Colonic mucosa (tissue), 4 donors: ENCODE measurements around the gene GHRHR. TPM values are rescaled to one million over a fixed set of nuclear protein-coding genes. Genes with fewer than 3 reads are reported as not detected.

Experiments used
- DNase-seq: peaks from one replicate; pipeline ENCODE4 v3.0.0-alpha.2; 2020
- H3K27ac ChIP-seq: fragments of 200-600 bp; one replicate; pipeline ENCODE4 v1.8.0; 2021
- H3K27me3 ChIP-seq: fragments of 200-600 bp; one replicate; pipeline ENCODE4 v1.8.0; 2021
- H3K36me3 ChIP-seq: fragments of 200-600 bp; one replicate; pipeline ENCODE4 v1.8.0; 2021
- H3K4me1 ChIP-seq: fragments of 200-600 bp; one replicate; pipeline ENCODE4 v1.8.0; 2021; ENCODE audit warnings: mild to moderate bottlenecking
- H3K4me3 ChIP-seq: fragments of 200-600 bp; one replicate; pipeline ENCODE4 v1.8.0; 2021
- H3K9ac ChIP-seq, 2 donors: one replicate each; pipeline ENCODE4 v1.7.0; 2013; ENCODE audit warnings: control low read depth in 2 of 2, low read depth in 2 of 2, low read length in 2 of 2
- H3K9me3 ChIP-seq: fragments of 200-600 bp; one replicate; pipeline ENCODE4 v1.8.0; 2021
- CTCF ChIP-seq: fragments of 200-600 bp; IDR thresholded peaks from one replicate; pipeline ENCODE4 v1.8.0; 2022; ENCODE audit warnings: antibody characterized with exemption, mild to moderate bottlenecking
- intact Hi-C: fragments of 100-400 bp; cut with DNase I; formaldehyde crosslinking; loops from one replicate; pipeline ENCODE4 v1.14.1; 2022
- total RNA-seq, 2 donors: library from RNA; stranded (reverse); fragmentation: NEBNext Ultra II Directional in 1 of 2; extraction: Animal tissue kit (Norgen Biotek cat#: 25700) in 1 of 2; gene quantifications; one replicate each; pipeline ENCODE4 v1.2.1, GENCODE V29; 2021
- donor health status: healthy.
- donor health status: DM: no; HTN: no; CAD: no.
- donor health status: DM: no; HTN: no; CAD: no.

The GHRHR gene
- total RNA-seq, 2 donors from 2014 or later = not detected

- H3K27ac ChIP-seq = no peak overlapping the region
- no peaks in the 10 kb centered on the region for H3K36me3 ChIP-seq
- DNase-seq = no peak
- H3K4me1 ChIP-seq = no peaks in the 10 kb centered on the region
- TF ChIP-seq CTCF = no peak
- no peak overlapping the region for H3K4me3 ChIP-seq
- H3K9ac ChIP-seq = no peak overlapping the region
- intact Hi-C loops = no loop called here
- H3K9me3 ChIP-seq = no peaks in the 10 kb centered on the region
- H3K27me3 ChIP-seq = no peaks in the 10 kb centered on the region
Measured at GRCh38 chr7:30989008-30989823, 25.5 kb downstream of the GHRHR start.

- TF ChIP-seq CTCF = no peak
- no peaks in the 10 kb centered on the region for H3K36me3 ChIP-seq
- intact Hi-C loops = no loop called here
- no peak overlapping the region for H3K27ac ChIP-seq
- no peaks in the 10 kb centered on the region for H3K4me1 ChIP-seq
- H3K4me3 ChIP-seq = no peak overlapping the region
- H3K9ac ChIP-seq = no peak overlapping the region
- no peak for DNase-seq
- H3K9me3 ChIP-seq = no peaks in the 10 kb centered on the region
- H3K27me3 ChIP-seq = no peaks in the 10 kb centered on the region
Measured at GRCh38 chr7:30989824-30990672, 26.3 kb downstream of the GHRHR start.

GRCh38 chr7:30990673-30991170, 27.0 kb downstream of the GHRHR start:
- no peaks in the 10 kb centered on the region for H3K9me3 ChIP-seq
- intact Hi-C loops = no loop called here

GRCh38 chr7:30992414-30992813, 28.7 kb downstream of the GHRHR start:
- Histone ChIP-seq H3K27ac (no peak overlapping the region), H3K27me3 (no peaks in the 10 kb centered on the region), H3K4me3 (no peak overlapping the region), H3K36me3 (no peaks in the 10 kb centered on the region), H3K4me1 (no peaks in the 10 kb centered on the region), H3K9me3 (no peaks in the 10 kb centered on the region), H3K9ac (no peak overlapping the region)
- intact Hi-C loops = no loop called here
- no peak for DNase-seq
- no peak for TF ChIP-seq CTCF

More at GRCh38 chr7:30990673-30991170, 27.0 kb downstream of the GHRHR start:
- H3K36me3 ChIP-seq = no peaks in the 10 kb centered on the region
- H3K4me3 ChIP-seq = no peak overlapping the region
- no peak overlapping the region for H3K9ac ChIP-seq
- no peak for TF ChIP-seq CTCF
- no peak overlapping the region for H3K27ac ChIP-seq
- no peak for DNase-seq
- no peaks in the 10 kb centered on the region for H3K4me1 ChIP-seq
- no peaks in the 10 kb centered on the region for H3K27me3 ChIP-seq

- no peaks in the 10 kb centered on the region for H3K4me1 ChIP-seq
- H3K27ac ChIP-seq = no peak overlapping the region
- H3K27me3 ChIP-seq = no peaks in the 10 kb centered on the region
- H3K9ac ChIP-seq = no peak overlapping the region
- H3K9me3 ChIP-seq = no peaks in the 10 kb centered on the region
- no peak overlapping the region for H3K4me3 ChIP-seq
- TF ChIP-seq CTCF = no peak
- intact Hi-C loops = no loop called here
- DNase-seq = no peak
- no peaks in the 10 kb centered on the region for H3K36me3 ChIP-seq
Measured at GRCh38 chr7:30994206-30995100, 30.7 kb downstream of the GHRHR start.
